ENCODE results near the gene UBE2O. TPM values are rescaled to one million over a fixed set of nuclear protein-coding genes. Genes with fewer than 3 reads are reported as not detected.

Gene UBE2O
- total and polyA plus RNA-seq, 2 experiments from 2014 or later, result 30.4 to 79.4 TPM

- no peak for TF ChIP-seq ZNF462 (CRISPR knock-in tag; IDR thresholded peaks at IDR 0.05)
Observed at GRCh38 chr17:76478097-76478496, 25.1 kb upstream of the UBE2O start (continued).

- H3K79me2 ChIP-seq (replicated peaks; ENCODE audit: insufficient read depth), result no peaks in the 10 kb centered on the region
- H3K27ac ChIP-seq (ENCODE audit: low read depth), result no peak overlapping the region
- no peaks in the 10 kb centered on the region for H3F3A ChIP-seq (replicated peaks; ENCODE audit: low read depth)
- no peaks in the 10 kb centered on the region for H3K36me3 ChIP-seq (ENCODE audit: insufficient read depth)
- Mint-ChIP-seq H3K9me3 (no peaks in the 10 kb centered on the region), H3K36me3 (ENCODE audit: low read depth) (peaks cover 3% of the 10 kb centered on the region; the same call in 1 of the 3 replicates), H3K4me3 (no peak overlapping the region), H3K27ac (no peak overlapping the region), H3K27me3 (ENCODE audit: insufficient read depth, low read depth, poor library complexity) (peaks cover 11% of the 10 kb centered on the region), H3K4me1 (no peaks in the 10 kb centered on the region)
- DNase-seq (ENCODE audit: low spot score) (no peak), ATAC-seq (no peak)
- no peak overlapping the region for H2AFZ ChIP-seq
- H3K27me3 ChIP-seq (ENCODE audit: insufficient read depth), result no peaks in the 10 kb centered on the region
- no peak overlapping the region for H3K4me3 ChIP-seq
- H4K20me1 ChIP-seq (replicated peaks; ENCODE audit: insufficient read depth), result no peaks in the 10 kb centered on the region
- TF ChIP-seq EZH2phosphoT487 (IDR thresholded peaks at IDR 0.05; ENCODE audit: unreplicated experiment) (no peak), STAT1 (IDR thresholded peaks at IDR 0.05; ENCODE audit: unreplicated experiment) (no peak), ZNF331 (CRISPR knock-in tag; IDR thresholded peaks at IDR 0.05; ENCODE audit: low read depth) (no peak), CTCF (conservative IDR thresholded peaks at IDR 0.05; ENCODE audit: low read depth in 2 of 2) (no peak), JUNB (IDR thresholded peaks at IDR 0.05; ENCODE audit: unreplicated experiment) (no peak), POLR2AphosphoS5 (IDR thresholded peaks at IDR 0.05; ENCODE audit: low read depth) (no peak), EZH2 (IDR thresholded peaks at IDR 0.05; ENCODE audit: low read depth, unreplicated experiment) (no peak), CREB1 (CRISPR knock-in tag; IDR thresholded peaks at IDR 0.05; ENCODE audit: low read depth) (no peak), ETS1 (IDR thresholded peaks at IDR 0.05) (no peak), ZNF114 (CRISPR knock-in tag; IDR thresholded peaks at IDR 0.05) (no peak)
- H3K4me1 ChIP-seq (ENCODE audit: insufficient read depth), result no peaks in the 10 kb centered on the region
- H3K4me2 ChIP-seq, result no peak overlapping the region
- no peaks in the 10 kb centered on the region for H3K9me2 ChIP-seq (ENCODE audit: insufficient read depth)
Observed at GRCh38 chr17:76477576-76477975, 24.6 kb upstream of the UBE2O start.

Measured in GM23338 (cell line).